Keratinocyte (primary cell): ENCODE measurements around the gene NRG3. TPM values are rescaled to one million over a fixed set of nuclear protein-coding genes. Genes with fewer than 3 reads are reported as not detected.

Experiments used
- DNase-seq: peaks from one replicate; pipeline ENCODE4 v3.0.0-alpha.2; 2011; ENCODE audit warnings: low read depth, missing footprints, low spot score
- FAIRE-seq: peaks from 2 replicates; lab custom pipeline; 2011; peaks lifted over from hg19 to GRCh38; lab: Jason Lieb, UNC
- H2AFZ ChIP-seq: 2 replicates; pipeline ENCODE4 v1.6.0; 2012; ENCODE audit warnings: low read length, control low read depth, inconsistent platforms; ENCODE audit not compliant: control insufficient read depth
- H3K27ac ChIP-seq: 2 replicates; pipeline ENCODE4 v1.5.1; 2011; ENCODE audit warnings: low read length; ENCODE audit not compliant: control insufficient read depth, insufficient read depth
- H3K27me3 ChIP-seq: 3 replicates; pipeline ENCODE4 v1.6.0; 2011; ENCODE audit warnings: low read length; ENCODE audit not compliant: control insufficient read depth, insufficient read depth; ENCODE audit errors: extremely low read depth
- H3K36me3 ChIP-seq, 2 experiments: 2 replicates in 1 of 2; 3 replicates in 1 of 2; pipeline ENCODE4 v1.5.1; 2011; ENCODE audit warnings: low read length in 2 of 2, mild to moderate bottlenecking in 1 of 2; ENCODE audit not compliant: control insufficient read depth in 2 of 2, insufficient read depth in 2 of 2; ENCODE audit errors: extremely low read depth in 1 of 2
- H3K4me1 ChIP-seq: 3 replicates; pipeline ENCODE4 v1.5.1; 2011; ENCODE audit warnings: low read length; ENCODE audit not compliant: control insufficient read depth, insufficient read depth; ENCODE audit errors: extremely low read depth
- H3K4me2 ChIP-seq: 3 replicates; pipeline ENCODE4 v1.6.0; 2011; ENCODE audit warnings: low read depth, low read length; ENCODE audit not compliant: control insufficient read depth, insufficient read depth; ENCODE audit errors: extremely low read depth
- H3K4me3 ChIP-seq, 3 experiments: fragments of 200-600 bp in 1 of 3; sonication (generic) in 1 of 3; 2 replicates in 2 of 3; 3 replicates in 1 of 3; pipeline ENCODE4 v1.5.1; 2011 to 2016; ENCODE audit warnings: low read length in 3 of 3, mild to moderate bottlenecking in 3 of 3, control low read depth in 2 of 3, inconsistent platforms in 1 of 3, low read depth in 1 of 3, mixed read lengths in 1 of 3, mixed run types in 1 of 3, moderate library complexity in 1 of 3; ENCODE audit not compliant: control insufficient read depth in 2 of 3, insufficient read depth in 2 of 3; ENCODE audit errors: extremely low read depth in 1 of 3
- H3K79me2 ChIP-seq: 2 replicates; pipeline ENCODE4 v1.6.0; 2012; ENCODE audit warnings: low read length; ENCODE audit not compliant: control insufficient read depth, insufficient read depth
- H3K9ac ChIP-seq: 3 replicates; pipeline ENCODE4 v1.6.0; 2011; ENCODE audit warnings: low read length; ENCODE audit not compliant: control insufficient read depth, insufficient read depth; ENCODE audit errors: extremely low read depth
- H3K9me1 ChIP-seq: 3 replicates; pipeline ENCODE4 v1.6.0; 2011; ENCODE audit warnings: low read length; ENCODE audit not compliant: control insufficient read depth, insufficient read depth; ENCODE audit errors: extremely low read depth
- H3K9me3 ChIP-seq: 2 replicates; pipeline ENCODE4 v1.5.1; 2012; ENCODE audit warnings: low read depth, low read length; ENCODE audit not compliant: control insufficient read depth
- H4K20me1 ChIP-seq: 3 replicates; pipeline ENCODE4 v1.6.0; 2011; ENCODE audit warnings: low read length; ENCODE audit not compliant: control insufficient read depth, insufficient read depth; ENCODE audit errors: extremely low read depth
- CTCF ChIP-seq, 3 experiments: IDR thresholded peaks in 1 of 3; conservative IDR thresholded peaks in 1 of 3; optimal IDR thresholded peaks in 1 of 3; 2 replicates in 2 of 3; 3 replicates in 1 of 3; pipeline versions ENCODE3 to v1.5.1; 2011; ENCODE audit warnings: low read length in 3 of 3, mild to moderate bottlenecking in 3 of 3, moderate library complexity in 2 of 3, control low read depth in 1 of 3, inconsistent platforms in 1 of 3; ENCODE audit not compliant: insufficient read depth in 2 of 3; ENCODE audit errors: extremely low read depth in 1 of 3
- EZH2 ChIP-seq: IDR thresholded peaks from one replicate; pipeline ENCODE4 v1.6.1; 2012; ENCODE audit warnings: inconsistent platforms, mild to moderate bottlenecking, low read length, moderate library complexity
- dilution Hi-C: fragments of 300-500 bp; cut with MboI; formaldehyde crosslinking; loops from one replicate; pipeline ENCODE4 v1.7.0; 2020; ENCODE audit warnings: low sequenced_read_pairs; ENCODE audit not compliant: extremely low pct_ligation_motif_present
- polyA plus RNA-seq, 5 experiments: library from polyadenylated mRNA; depleted of rRNA in 3 of 5; stranded (reverse) in 3 of 5; stranded (forward) in 1 of 5; unstranded in 1 of 5; fragments of >200 nt; gene quantifications; 1 replicate in 1 of 5; 2 replicates in 3 of 5; 3 replicates in 1 of 5; pipeline versions ENCODE4 v1.2.1 to v1.2.3, GENCODE V29; 2011 to 2012; ENCODE audit warnings: missing spikeins in 2 of 5, low read depth in 1 of 5, low replicate concordance in 1 of 5

NRG3 gene
- polyA plus RNA-seq, 1 donor (not counting 4 experiments of a cell fraction or from before 2014, with no cell fraction given), result not detected

DNA sequence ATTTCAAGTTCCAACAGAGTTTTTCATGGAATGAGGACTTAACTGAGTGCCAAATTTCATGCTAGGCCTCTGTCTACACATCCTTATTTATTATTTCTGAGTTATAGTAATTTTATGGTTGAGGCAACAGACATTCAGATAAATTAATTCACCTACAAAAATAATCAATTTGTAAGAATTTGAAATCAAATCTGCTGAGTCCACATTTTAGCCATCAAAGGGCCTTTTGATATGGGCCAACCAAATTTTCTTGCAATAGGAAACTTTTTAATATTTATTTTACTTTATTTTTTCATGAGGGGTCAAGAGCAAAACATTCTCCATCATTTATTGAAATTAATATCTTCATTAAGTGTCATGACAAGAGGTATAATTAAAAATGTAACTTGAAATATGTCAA is 875.5 kb downstream of the NRG3 start:
- no peaks in the 10 kb centered on the region for H3K9me3 ChIP-seq
- no peaks in the 10 kb centered on the region for H3K9me1 ChIP-seq
- H3K9ac ChIP-seq, result no peak overlapping the region
- no peaks in the 10 kb centered on the region for H4K20me1 ChIP-seq
- TF ChIP-seq CTCF (optimal IDR thresholded peaks at IDR 0.05 in 1 of 3, IDR thresholded peaks at IDR 0.05 in 1 of 3, conservative IDR thresholded peaks at IDR 0.05 in 1 of 3; ENCODE audit: extremely low read depth in 1 of 3, insufficient read depth in 2 of 3, low read length in 3 of 3), result no peak
- TF ChIP-seq EZH2, result no peak
- no peak overlapping the region for H3K4me2 ChIP-seq
- H3K4me1 ChIP-seq, result no peaks in the 10 kb centered on the region
- no peaks in the 10 kb centered on the region for H3K36me3 ChIP-seq
- dilution Hi-C loops, result no loop called here
- no peak overlapping the region for H3K27ac ChIP-seq
- no peak overlapping the region for H3K4me3 ChIP-seq
- H3K79me2 ChIP-seq, result no peaks in the 10 kb centered on the region
- FAIRE-seq (no peak), DNase-seq (no peak)
- H2AFZ ChIP-seq, result no peak overlapping the region
- no peaks in the 10 kb centered on the region for H3K27me3 ChIP-seq

GRCh38 chr10:82757397-82757796 is 882.4 kb downstream of the NRG3 start:
- no peak for DNase-seq
- Histone ChIP-seq H3K4me3 (no peak overlapping the region), H4K20me1 (no peaks in the 10 kb centered on the region), H3K4me1 (no peaks in the 10 kb centered on the region), H3K9me3 (no peaks in the 10 kb centered on the region), H3K9ac (no peak overlapping the region), H2AFZ (no peak overlapping the region), H3K27me3 (no peaks in the 10 kb centered on the region), H3K79me2 (no peaks in the 10 kb centered on the region), H3K4me2 (no peak overlapping the region), H3K36me3 (no peaks in the 10 kb centered on the region), H3K9me1 (no peaks in the 10 kb centered on the region), H3K27ac (no peak overlapping the region)
- dilution Hi-C loops, result no loop called here
- FAIRE-seq, result no peak
- TF ChIP-seq CTCF (optimal IDR thresholded peaks at IDR 0.05 in 1 of 3, IDR thresholded peaks at IDR 0.05 in 1 of 3, conservative IDR thresholded peaks at IDR 0.05 in 1 of 3; ENCODE audit: extremely low read depth in 1 of 3, insufficient read depth in 2 of 3, low read length in 3 of 3), result no peak
